ENCODE measurements around the gene FBXO15. TPM values are rescaled to one million over a fixed set of nuclear protein-coding genes. Genes with fewer than 3 reads are reported as not detected.

The FBXO15 gene
- total and polyA plus RNA-seq, 2 of the 13 experiments (the other 11 are each of a cell fraction or from before 2014, with no cell fraction given), result 0.09 to 0.12 TPM

- TF ChIP-seq ZNF331 (CRISPR knock-in tag; IDR thresholded peaks at IDR 0.05), result peak; percentile 32; the same call in 1 of the 2 replicates
- no peak for TF ChIP-seq ZBTB49 (CRISPR knock-in tag; IDR thresholded peaks at IDR 0.05; ENCODE audit: borderline replicate concordance)
- no peak for TF ChIP-seq RFX3 (CRISPR knock-in tag; IDR thresholded peaks at IDR 0.05)
- TF ChIP-seq FOXK1 (CRISPR knock-in tag; IDR thresholded peaks at IDR 0.05; ENCODE audit: borderline replicate concordance, low read depth), result no peak
- no peak for TF ChIP-seq RFXAP (CRISPR knock-in tag; IDR thresholded peaks at IDR 0.05; ENCODE audit: borderline replicate concordance)
- no peak for TF ChIP-seq IKZF4 (CRISPR knock-in tag; IDR thresholded peaks at IDR 0.05; ENCODE audit: borderline replicate concordance, low read depth, not compliant biosample characterization)
- TF ChIP-seq FOXP4 (CRISPR knock-in tag; IDR thresholded peaks at IDR 0.05), result no peak
- TF ChIP-seq IKZF5 (CRISPR knock-in tag; IDR thresholded peaks at IDR 0.05), result no peak
- TF ChIP-seq HDAC2 (CRISPR knock-in tag; IDR thresholded peaks at IDR 0.05), result no peak; the same call in 1 of the 2 replicates
- 0 out of 2 replicates have a peak, but pooled peaks have one; percentile 71 for TF ChIP-seq ZNF619 (CRISPR knock-in tag; IDR thresholded peaks at IDR 0.05)
- TF ChIP-seq PREB (CRISPR knock-in tag; IDR thresholded peaks at IDR 0.05), result no peak
- peak; percentile 87 for TF ChIP-seq CTCF (CRISPR knock-in tag; IDR thresholded peaks at IDR 0.05)
- TF ChIP-seq ZNF687 (CRISPR knock-in tag; IDR thresholded peaks at IDR 0.05), result peak; percentile 59
- TF ChIP-seq ZNF335 (CRISPR knock-in tag; IDR thresholded peaks at IDR 0.05), result no peak
- TF ChIP-seq ZFP41 (CRISPR knock-in tag; IDR thresholded peaks at IDR 0.05; ENCODE audit: borderline replicate concordance), result no peak
These were observed 65.5 kb downstream of the FBXO15 start (continued) for GRCh38 chr18:74081966-74082741.
